ENCODE results near the gene YIPF6. TPM values are rescaled to one million over a fixed set of nuclear protein-coding genes. Genes with fewer than 3 reads are reported as not detected.

The YIPF6 gene
- total and polyA plus RNA-seq, 10 donors: 3.0 to 31.3 (median 25.8) TPM

- no peak for TF ChIP-seq POLR2A (IDR thresholded peaks at IDR 0.05)
- no peak for TF ChIP-seq POLR2AphosphoS5 (IDR thresholded peaks at IDR 0.05)
- TF ChIP-seq CTCF (IDR thresholded peaks at IDR 0.05 in 8 of 11, conservative IDR thresholded peaks at IDR 0.05 in 3 of 11): no peak
- Histone ChIP-seq H3K27ac (no peak overlapping the region), H3K36me3 (peaks cover 0 to 69% (median 18%) of the 10 kb centered on the region in 6 donors), H3K4me1 (no peaks in the 10 kb centered on the region), H3K27me3 (replicated peaks in 1 of 7) (no peaks in the 10 kb centered on the region), H3K4me3 (no peak overlapping the region), H3K9me3 (no peaks in the 10 kb centered on the region)
- intact Hi-C loops (cut with DNase I; ENCODE audit: low total_unique reads): no loop called here
- 54 to 100% (median 86%) methylated on average over 1 of the region's 1 CpG for WGBS, 5 donors
- DNase-seq: no peak
Observed at GRCh38 chrX:68532831-68533533, 34.1 kb downstream of the YIPF6 start.

GRCh38 chrX:68533656-68534055 lies 34.8 kb downstream of the YIPF6 start:
- TF ChIP-seq CTCF (IDR thresholded peaks at IDR 0.05 in 8 of 11, conservative IDR thresholded peaks at IDR 0.05 in 3 of 11) (no peak), POLR2A (IDR thresholded peaks at IDR 0.05) (no peak), POLR2AphosphoS5 (IDR thresholded peaks at IDR 0.05) (no peak)
- peaks cover 0 to 66% (median 18%) of the 10 kb centered on the region in 6 donors for H3K36me3 ChIP-seq
- H3K27me3 ChIP-seq (replicated peaks in 1 of 7): no peaks in the 10 kb centered on the region
- H3K9me3 ChIP-seq: no peaks in the 10 kb centered on the region
- intact Hi-C loops (cut with DNase I; ENCODE audit: low total_unique reads): no loop called here
- no peaks in the 10 kb centered on the region for H3K4me1 ChIP-seq
- H3K27ac ChIP-seq: no peak overlapping the region
- no peak overlapping the region for H3K4me3 ChIP-seq
- DNase-seq: no peak
- 61 to 94% (median 79%) methylated on average over 2 of the region's 2 CpGs for WGBS, 5 donors

- DNase-seq: no peak
- no peaks in the 10 kb centered on the region for H3K27me3 ChIP-seq (replicated peaks in 1 of 7)
- 84 to 97% (median 88%) methylated on average over 4 of the region's 4 CpGs for WGBS, 5 donors
- no peak overlapping the region for H3K27ac ChIP-seq
- intact Hi-C loops (cut with DNase I; ENCODE audit: low total_unique reads): no loop called here
- no peak for TF ChIP-seq POLR2A (IDR thresholded peaks at IDR 0.05)
- TF ChIP-seq POLR2AphosphoS5 (IDR thresholded peaks at IDR 0.05): no peak
- TF ChIP-seq CTCF (IDR thresholded peaks at IDR 0.05 in 8 of 11, conservative IDR thresholded peaks at IDR 0.05 in 3 of 11): no peak
- H3K9me3 ChIP-seq: no peaks in the 10 kb centered on the region
- no peak overlapping the region for H3K4me3 ChIP-seq
- H3K36me3 ChIP-seq: peaks cover 0 to 55% (median 14%) of the 10 kb centered on the region in 6 donors
- H3K4me1 ChIP-seq: no peaks in the 10 kb centered on the region
Observed at GRCh38 chrX:68534691-68535090, 35.8 kb downstream of the YIPF6 start.

- peaks cover 0 to 2% (median 0%) of the 10 kb centered on the region in 8 donors for H3K9me3 ChIP-seq
- no peaks in the 10 kb centered on the region for H3K27me3 ChIP-seq (replicated peaks in 1 of 7)
- DNase-seq: no peak
- H3K36me3 ChIP-seq: peaks cover 0 to 38% (median 13%) of the 10 kb centered on the region in 6 donors
- H3K27ac ChIP-seq: no peak overlapping the region
- no peaks in the 10 kb centered on the region for H3K4me1 ChIP-seq
- TF ChIP-seq POLR2AphosphoS5 (IDR thresholded peaks at IDR 0.05) (no peak), POLR2A (IDR thresholded peaks at IDR 0.05) (no peak), CTCF (IDR thresholded peaks at IDR 0.05 in 8 of 11, conservative IDR thresholded peaks at IDR 0.05 in 3 of 11) (no peak)
- 86 to 100% (median 94%) methylated on average over 1 of the region's 1 CpG for WGBS, 5 donors
- intact Hi-C loops (cut with DNase I; ENCODE audit: low total_unique reads): no loop called here
- H3K4me3 ChIP-seq: no peak overlapping the region
Observed at GRCh38 chrX:68536429-68536828, 37.6 kb downstream of the YIPF6 start.
